A549 (cell line): ENCODE measurements around the gene NARS2. TPM values are rescaled to one million over a fixed set of nuclear protein-coding genes. Genes with fewer than 3 reads are reported as not detected.
A peak's percentile ranks its signal among the peaks of the same experiment; 100 is the strongest.

Experiments
- ATAC-seq, 2 experiments: fragments of 200-7000 bp in 1 of 2; fragments of >200 bp in 1 of 2; cut with Nextera tagmentation in 1 of 2; cut with Tn5 transposase in 1 of 2; 3 replicates each; pipeline versions ENCODE4 v1.8.0 to v1.9.1; 2018 to 2020; ENCODE audit warnings: mild to moderate bottlenecking in 1 of 2, moderate library complexity in 1 of 2
- CTCF ChIA-PET: fragments of 300-600 bp; sonication (Branson Sonifier 250); formaldehyde crosslinking; extraction: SDS; loops from one replicate; lab custom pipeline; 2021; ENCODE audit warnings: antibody characterized with exemption, inconsistent platforms; lab: Yijun Ruan, JAX
- POLR2A ChIA-PET: fragments of 350-600 bp; formaldehyde crosslinking; extraction: SDS; loops from one replicate; lab custom pipeline; 2021; ENCODE audit warnings: antibody characterized with exemption, inconsistent platforms; lab: Yijun Ruan, JAX
- DNase-seq, 2 experiments: peaks; one replicate each; pipeline versions ENCODE4 v3.0.0 to v3.0.0-alpha.2; 2011 to 2016; ENCODE audit warnings: low read depth in 1 of 2, low spot score in 1 of 2
- FAIRE-seq: peaks from 2 replicates; lab custom pipeline; 2011; peaks lifted over from hg19 to GRCh38; lab: Jason Lieb, UNC
- H3K27ac ChIP-seq, 2 experiments: fragments of >200 bp; sonication (Bioruptor Twin); formaldehyde crosslinking; 3 replicates each; pipeline ENCODE4 v1.5.1; 2016 to 2017
- H3K4me1 ChIP-seq: fragments of >200 bp; sonication (Bioruptor Twin); formaldehyde crosslinking; 3 replicates; pipeline ENCODE4 v1.6.1; 2016
- H3K4me2 ChIP-seq: fragments of >200 bp; sonication (Bioruptor Twin); formaldehyde crosslinking; 3 replicates; pipeline ENCODE4 v1.6.1; 2016
- H3K4me3 ChIP-seq: fragments of >200 bp; sonication (Bioruptor Twin); formaldehyde crosslinking; 3 replicates; pipeline ENCODE4 v1.5.1; 2016
- H3K9me3 ChIP-seq: fragments of >200 bp; sonication (Bioruptor Twin); formaldehyde crosslinking; 3 replicates; pipeline ENCODE4 v1.6.1; 2016
- CBX2 ChIP-seq: fragments of 200-600 bp; sonication (generic); IDR thresholded peaks from 2 replicates; pipeline ENCODE4 v1.6.1; 2016; ENCODE audit warnings: low read depth, mild to moderate bottlenecking, borderline replicate concordance
- EHF ChIP-seq: fragments of 250-450 bp; sonication (Bioruptor Pico); IDR thresholded peaks from 2 replicates; pipeline ENCODE4 v1.5.0; 2020; ENCODE audit warnings: mild to moderate bottlenecking
- EHMT2 ChIP-seq: fragments of 200-600 bp; sonication (generic); IDR thresholded peaks from 2 replicates; pipeline ENCODE4 v1.6.1; 2016; ENCODE audit warnings: antibody characterized with exemption, low read depth, mild to moderate bottlenecking, moderate library complexity
- FOSB ChIP-seq: fragments of 250-450 bp; sonication (Bioruptor Pico); IDR thresholded peaks from 2 replicates; pipeline ENCODE4 v1.5.0; 2020; ENCODE audit warnings: mild to moderate bottlenecking, moderate library complexity
- FOXS1 ChIP-seq: fragments of 250-450 bp; sonication (Bioruptor Pico); IDR thresholded peaks from 2 replicates; pipeline ENCODE4 v1.5.0; 2020; ENCODE audit warnings: mild to moderate bottlenecking, moderate library complexity
- HOXB13 ChIP-seq: fragments of 250-450 bp; sonication (Bioruptor Pico); IDR thresholded peaks from 2 replicates; pipeline ENCODE4 v1.5.0; 2020; ENCODE audit warnings: low read depth, mild to moderate bottlenecking, moderate library complexity
- KDM1A ChIP-seq: fragments of 200-600 bp; sonication (generic); IDR thresholded peaks from 2 replicates; pipeline ENCODE4 v1.6.1; 2016; ENCODE audit warnings: low read depth, mild to moderate bottlenecking
- KDM5A ChIP-seq: fragments of 200-600 bp; sonication (generic); IDR thresholded peaks from 2 replicates; pipeline ENCODE4 v1.6.1; 2016; ENCODE audit warnings: antibody characterized with exemption, mild to moderate bottlenecking
- MYC ChIP-seq: IDR thresholded peaks from 2 replicates; pipeline ENCODE4 v1.6.1; 2012; ENCODE audit warnings: mild to moderate bottlenecking, inconsistent platforms, low read length, improper control_type of control experiment, borderline replicate concordance
- NFE2L2 ChIP-seq: fragments of 150-350 bp; conservative IDR thresholded peaks from 2 replicates; pipeline ENCODE4 v1.6.1; 2014; ENCODE audit warnings: low read length
- NPAS2 ChIP-seq: fragments of 250-450 bp; sonication (Bioruptor Pico); IDR thresholded peaks from 2 replicates; pipeline ENCODE4 v1.8.0; 2022; ENCODE audit warnings: mild to moderate bottlenecking, moderate library complexity, borderline replicate concordance
- POLR2AphosphoS2 ChIP-seq: conservative IDR thresholded peaks from 2 replicates; pipeline ENCODE4 v1.6.1; 2012; ENCODE audit warnings: low read length, improper control_type of control experiment, inconsistent platforms
- RAD21 ChIP-seq, 2 experiments: fragments of >200 bp in 1 of 2; sonication (Bioruptor Twin) in 1 of 2; formaldehyde crosslinking in 1 of 2; IDR thresholded peaks in 1 of 2; conservative IDR thresholded peaks in 1 of 2; 2 replicates in 1 of 2; 3 replicates in 1 of 2; pipeline ENCODE4 v1.6.1; 2012 to 2018; ENCODE audit warnings: inconsistent platforms in 1 of 2
- RARB ChIP-seq: fragments of 250-450 bp; sonication (Bioruptor Pico); IDR thresholded peaks from 2 replicates; pipeline ENCODE4 v1.8.0; 2021; ENCODE audit warnings: mild to moderate bottlenecking, moderate library complexity
- RCOR1 ChIP-seq: fragments of 150-350 bp; IDR thresholded peaks from 2 replicates; pipeline ENCODE4 v1.6.1; 2014; ENCODE audit warnings: antibody characterized with exemption, low read length, low read depth
- RNF2 ChIP-seq: fragments of 200-600 bp; sonication (generic); IDR thresholded peaks from 2 replicates; pipeline ENCODE4 v1.6.1; 2016; ENCODE audit warnings: low read depth, mild to moderate bottlenecking, antibody characterized with exemption, moderate library complexity, borderline replicate concordance
- SMC3 ChIP-seq: fragments of >200 bp; sonication (Bioruptor Twin); formaldehyde crosslinking; IDR thresholded peaks from 3 replicates; pipeline ENCODE4 v1.6.1; 2018; ENCODE audit warnings: inconsistent platforms
- SREBF2 ChIP-seq: fragments of 450-650 bp; IDR thresholded peaks from 2 replicates; pipeline ENCODE4 v1.6.1; 2014; ENCODE audit warnings: mild to moderate bottlenecking, moderate library complexity
- TP53 ChIP-seq: fragments of 250-450 bp; sonication (Bioruptor Pico); IDR thresholded peaks from 2 replicates; pipeline ENCODE4 v1.5.0; 2021; ENCODE audit warnings: mild to moderate bottlenecking, moderate library complexity
- WGBS: methylation state at CpG from one replicate; pipeline ENCODE4 v1.1.6; 2017; ENCODE audit errors: missing lambda C conversion rate; 5-methylcytosine and 5-hydroxymethylcytosine counted together
- polyA plus RNA-seq, 4 experiments: library from polyadenylated mRNA; depleted of rRNA in 3 of 4; stranded (reverse); fragments of >200 nt; fragmentation: RNase III in 1 of 4; extraction: RNeasy Plus Mini Kit Qiagen cat#74134 plus additional on column Dnase treatment in 1 of 4; gene quantifications; 2 replicates in 3 of 4; 3 replicates in 1 of 4; pipeline ENCODE4 v1.2.3, GENCODE V29; 2011 to 2017
- TF ChIP-seq, protein P1 (sequence below): IDR thresholded peaks from 2 replicates; pipeline ENCODE4 v1.6.1; 2012
- TF ChIP-seq, protein P2 (sequence below): IDR thresholded peaks from 2 replicates; pipeline ENCODE4 v1.6.1; 2012; ENCODE audit warnings: low read depth, borderline replicate concordance
- TF ChIP-seq, protein P3 (sequence below): fragments of 450-650 bp; IDR thresholded peaks from 2 replicates; pipeline ENCODE4 v1.6.1; 2014; ENCODE audit warnings: antibody characterized with exemption
- TF ChIP-seq, protein P4 (sequence below): fragments of 250-450 bp; sonication (Bioruptor Pico); IDR thresholded peaks from 2 replicates; pipeline ENCODE4 v1.5.0; 2021; ENCODE audit warnings: mild to moderate bottlenecking, moderate library complexity, borderline replicate concordance
- TF ChIP-seq, protein P5 (sequence below): fragments of 250-450 bp; sonication (Bioruptor Pico); IDR thresholded peaks from 2 replicates; pipeline ENCODE4 v1.5.0; 2020; ENCODE audit warnings: low read depth, mild to moderate bottlenecking, moderate library complexity
- TF ChIP-seq, protein P6 (sequence below): IDR thresholded peaks from 2 replicates; pipeline ENCODE4 v1.6.1; 2012

The NARS2 gene
- polyA plus RNA-seq, 2 of the 4 experiments (the other 2 are of a cell fraction), result 29.7 to 57.7 TPM

DNA sequence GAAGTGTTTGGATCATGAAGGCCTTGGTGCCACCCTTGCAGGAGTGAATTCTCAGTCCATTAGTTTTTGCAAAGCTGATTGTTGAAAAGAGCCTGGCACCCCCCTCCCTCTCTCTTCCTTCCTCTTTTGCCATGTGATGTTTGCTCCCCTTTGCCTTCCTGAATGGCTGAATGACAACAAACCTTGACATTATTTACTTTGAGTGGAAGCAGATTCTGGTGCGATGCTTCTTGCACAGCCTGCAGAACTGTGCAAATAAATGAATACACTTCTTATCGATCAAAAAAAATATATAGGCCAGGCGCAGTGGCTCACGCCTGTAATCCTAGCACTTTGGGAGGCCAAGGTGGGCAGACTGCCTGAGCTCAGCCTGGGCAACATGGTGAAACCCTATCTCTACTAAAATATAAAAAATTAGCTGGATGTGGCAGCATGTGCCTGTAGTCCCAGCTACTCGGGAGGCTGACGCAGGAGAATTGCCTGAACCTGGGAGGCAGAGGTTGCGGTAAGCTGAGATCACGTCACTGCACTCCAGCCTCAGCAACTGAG, 2.0 kb upstream of the NARS2 start:
- no peak for ATAC-seq

DNA sequence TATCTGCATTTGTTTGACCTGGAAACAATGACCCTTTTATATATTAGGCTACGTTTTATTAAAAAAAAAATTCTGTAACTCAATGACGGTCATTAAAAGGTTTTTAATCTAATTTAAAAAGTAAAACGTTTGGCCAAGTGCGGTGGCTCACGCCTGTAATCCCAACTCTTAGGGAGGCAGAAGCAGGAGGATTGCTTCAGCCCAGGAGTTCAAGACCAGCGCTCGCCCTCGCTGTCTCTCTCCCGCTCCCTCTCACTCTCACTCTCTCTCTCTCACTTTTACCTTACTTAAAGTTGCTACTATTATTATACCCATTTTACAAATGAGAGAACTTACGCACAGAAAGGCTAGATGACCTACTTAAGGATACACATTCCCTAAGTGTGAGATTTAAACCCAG, 814 bp upstream of the NARS2 start:
- FAIRE-seq (no peak), DNase-seq (no peak), ATAC-seq (no peak)
- TF ChIP-seq POLR2AphosphoS2 (no peak), RCOR1 (no peak), RAD21 (conservative IDR thresholded peaks at IDR 0.05 in 1 of 2, IDR thresholded peaks at IDR 0.05 in 1 of 2) (no peak), EHMT2 (no peak), EHF (no peak), RNF2 (no peak), TP53 (CRISPR knock-in tag) (no peak), KDM5A (no peak), CBX2 (no peak)
- TF ChIP-seq, protein P1, sequence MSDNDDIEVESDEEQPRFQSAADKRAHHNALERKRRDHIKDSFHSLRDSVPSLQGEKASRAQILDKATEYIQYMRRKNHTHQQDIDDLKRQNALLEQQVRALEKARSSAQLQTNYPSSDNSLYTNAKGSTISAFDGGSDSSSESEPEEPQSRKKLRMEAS, result no peak
- TF ChIP-seq, protein P2, sequence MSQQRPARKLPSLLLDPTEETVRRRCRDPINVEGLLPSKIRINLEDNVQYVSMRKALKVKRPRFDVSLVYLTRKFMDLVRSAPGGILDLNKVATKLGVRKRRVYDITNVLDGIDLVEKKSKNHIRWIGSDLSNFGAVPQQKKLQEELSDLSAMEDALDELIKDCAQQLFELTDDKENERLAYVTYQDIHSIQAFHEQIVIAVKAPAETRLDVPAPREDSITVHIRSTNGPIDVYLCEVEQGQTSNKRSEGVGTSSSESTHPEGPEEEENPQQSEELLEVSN, result no peak
- TF ChIP-seq, protein P3, sequence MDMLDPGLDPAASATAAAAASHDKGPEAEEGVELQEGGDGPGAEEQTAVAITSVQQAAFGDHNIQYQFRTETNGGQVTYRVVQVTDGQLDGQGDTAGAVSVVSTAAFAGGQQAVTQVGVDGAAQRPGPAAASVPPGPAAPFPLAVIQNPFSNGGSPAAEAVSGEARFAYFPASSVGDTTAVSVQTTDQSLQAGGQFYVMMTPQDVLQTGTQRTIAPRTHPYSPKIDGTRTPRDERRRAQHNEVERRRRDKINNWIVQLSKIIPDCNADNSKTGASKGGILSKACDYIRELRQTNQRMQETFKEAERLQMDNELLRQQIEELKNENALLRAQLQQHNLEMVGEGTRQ, result no peak
- TF ChIP-seq, protein P4, sequence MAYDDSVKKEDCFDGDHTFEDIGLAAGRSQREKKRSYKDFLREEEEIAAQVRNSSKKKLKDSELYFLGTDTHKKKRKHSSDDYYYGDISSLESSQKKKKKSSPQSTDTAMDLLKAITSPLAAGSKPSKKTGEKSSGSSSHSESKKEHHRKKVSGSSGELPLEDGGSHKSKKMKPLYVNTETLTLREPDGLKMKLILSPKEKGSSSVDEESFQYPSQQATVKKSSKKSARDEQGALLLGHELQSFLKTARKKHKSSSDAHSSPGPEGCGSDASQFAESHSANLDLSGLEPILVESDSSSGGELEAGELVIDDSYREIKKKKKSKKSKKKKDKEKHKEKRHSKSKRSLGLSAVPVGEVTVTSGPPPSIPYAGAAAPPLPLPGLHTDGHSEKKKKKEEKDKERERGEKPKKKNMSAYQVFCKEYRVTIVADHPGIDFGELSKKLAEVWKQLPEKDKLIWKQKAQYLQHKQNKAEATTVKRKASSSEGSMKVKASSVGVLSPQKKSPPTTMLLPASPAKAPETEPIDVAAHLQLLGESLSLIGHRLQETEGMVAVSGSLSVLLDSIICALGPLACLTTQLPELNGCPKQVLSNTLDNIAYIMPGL (CRISPR knock-in tag), result no peak
- Histone ChIP-seq H3K4me2 (peak overlapping the region; percentile 78), H3K4me3 (peak overlapping the region; percentile 71), H3K9me3 (peaks cover 8% of the 10 kb centered on the region; the same call in 2 of the 3 replicates), H3K27ac (peak overlapping the region; percentile 86 to 91; a peak in 5 of 6 replicates), H3K4me1 (peaks cover 15% of the 10 kb centered on the region; the same call in 1 of the 3 replicates)
- ChIA-PET CTCF (interaction anchor here (2.0 to 4.0 kb wide), 2 partner anchors 9 to 11 kb away, joined by 4 to 29 read pairs; no protein-coding TSS in a partner anchor), POLR2A (interaction anchor here (1.1 to 1.8 kb wide), 2 partner anchors 156 to 436 kb away, joined by 3 to 4 read pairs; partner anchors contain the start of gene ALG8)
- 60% methylated on average over 10 of the region's 10 CpGs for WGBS

More for the DNA sequence above, 2.0 kb upstream of the NARS2 start:
- ChIA-PET CTCF (interaction anchor here (0.8 to 2.0 kb wide), 2 partner anchors 8 to 10 kb away, joined by 3 to 4 read pairs; no protein-coding TSS in a partner anchor), POLR2A (no interaction called here)
- no peak overlapping the region for H3K4me3 ChIP-seq
- FAIRE-seq (no peak), DNase-seq (no peak)
- WGBS, result 93% methylated on average over 8 of the region's 8 CpGs
- H3K4me2 ChIP-seq, result no peak overlapping the region
- peaks cover 14% of the 10 kb centered on the region; the same call in 2 of the 3 replicates for H3K9me3 ChIP-seq
- no peak overlapping the region for H3K27ac ChIP-seq
- no peak for TF ChIP-seq HOXB13 (CRISPR knock-in tag)
- no peak for TF ChIP-seq RCOR1
- TF ChIP-seq, protein P5, sequence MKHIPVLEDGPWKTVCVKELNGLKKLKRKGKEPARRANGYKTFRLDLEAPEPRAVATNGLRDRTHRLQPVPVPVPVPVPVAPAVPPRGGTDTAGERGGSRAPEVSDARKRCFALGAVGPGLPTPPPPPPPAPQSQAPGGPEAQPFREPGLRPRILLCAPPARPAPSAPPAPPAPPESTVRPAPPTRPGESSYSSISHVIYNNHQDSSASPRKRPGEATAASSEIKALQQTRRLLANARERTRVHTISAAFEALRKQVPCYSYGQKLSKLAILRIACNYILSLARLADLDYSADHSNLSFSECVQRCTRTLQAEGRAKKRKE (CRISPR knock-in tag), result no peak
- no peak for TF ChIP-seq FOSB (CRISPR knock-in tag)
- no peak for TF ChIP-seq NFE2L2
- no peak for TF ChIP-seq KDM1A
- TF ChIP-seq, protein P6, sequence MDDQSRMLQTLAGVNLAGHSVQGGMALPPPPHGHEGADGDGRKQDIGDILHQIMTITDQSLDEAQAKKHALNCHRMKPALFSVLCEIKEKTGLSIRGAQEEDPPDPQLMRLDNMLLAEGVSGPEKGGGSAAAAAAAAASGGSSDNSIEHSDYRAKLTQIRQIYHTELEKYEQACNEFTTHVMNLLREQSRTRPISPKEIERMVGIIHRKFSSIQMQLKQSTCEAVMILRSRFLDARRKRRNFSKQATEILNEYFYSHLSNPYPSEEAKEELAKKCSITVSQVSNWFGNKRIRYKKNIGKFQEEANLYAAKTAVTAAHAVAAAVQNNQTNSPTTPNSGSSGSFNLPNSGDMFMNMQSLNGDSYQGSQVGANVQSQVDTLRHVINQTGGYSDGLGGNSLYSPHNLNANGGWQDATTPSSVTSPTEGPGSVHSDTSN, result no peak
- TF ChIP-seq RARB (CRISPR knock-in tag), result no peak
- no peak for TF ChIP-seq SREBF2
- TF ChIP-seq MYC, result no peak
- no peak for TF ChIP-seq NPAS2 (CRISPR knock-in tag)
- TF ChIP-seq FOXS1 (CRISPR knock-in tag), result no peak
- TF ChIP-seq RNF2, result no peak
- no peak for TF ChIP-seq SMC3
- H3K4me1 ChIP-seq, result peaks cover 15% of the 10 kb centered on the region; the same call in 1 of the 3 replicates
